Endothelial cell of umbilical vein (primary cell): ENCODE data around the gene GNG2. TPM values are rescaled to one million over a fixed set of nuclear protein-coding genes. Genes with fewer than 3 reads are reported as not detected.

Experiments used
- BruUV-seq: library from RNA; stranded (reverse); fragments of 400-500 nt; replicated peaks from 2 replicates; lab custom pipeline; 2021; lab: Mats Ljungman, UMichigan
- CTCF ChIA-PET: fragments of 300-600, 350-600 bp; sonication (Branson Sonifier 250); formaldehyde crosslinking; loops from one replicate; lab custom pipeline; 2021; ENCODE audit warnings: antibody characterized with exemption, inconsistent platforms; lab: Charles Lee
- POLR2A ChIA-PET: fragments of 300-600, 350-600 bp; sonication (Branson Sonifier 250); formaldehyde crosslinking; loops from one replicate; lab custom pipeline; 2021; ENCODE audit warnings: antibody characterized with exemption, inconsistent platforms; lab: Charles Lee
- DNase-seq: peaks from one replicate; pipeline ENCODE4 v3.0.0-alpha.2; 2011; ENCODE audit warnings: low read depth, low spot score
- FAIRE-seq: peaks from 2 replicates; lab custom pipeline; 2011; peaks lifted over from hg19 to GRCh38; lab: Jason Lieb, UNC
- H2AFZ ChIP-seq: 2 replicates; pipeline ENCODE4 v1.6.0; 2012; ENCODE audit warnings: low read depth, low read length, control low read depth, inconsistent platforms
- H3K27ac ChIP-seq: 2 replicates; pipeline ENCODE4 v1.5.1; 2011; ENCODE audit warnings: low read depth, mild to moderate bottlenecking, control low read depth, low read length, moderate library complexity; ENCODE audit not compliant: insufficient read depth
- H3K27me3 ChIP-seq, 2 experiments: 2 replicates each; pipeline versions ENCODE4 v1.6.0 to v1.6.1; 2011; ENCODE audit warnings: low read length in 2 of 2, mixed read lengths in 1 of 2; ENCODE audit not compliant: control insufficient read depth in 2 of 2, insufficient read depth in 2 of 2
- H3K36me3 ChIP-seq, 2 experiments: 2 replicates in 1 of 2; 3 replicates in 1 of 2; pipeline ENCODE4 v1.5.1; 2011; ENCODE audit warnings: low read length in 2 of 2, mild to moderate bottlenecking in 1 of 2, moderate library complexity in 1 of 2; ENCODE audit not compliant: control insufficient read depth in 2 of 2, insufficient read depth in 2 of 2; ENCODE audit errors: extremely low read depth in 1 of 2
- H3K4me1 ChIP-seq: 3 replicates; pipeline ENCODE4 v1.5.1; 2011; ENCODE audit warnings: mild to moderate bottlenecking, low read length; ENCODE audit not compliant: control insufficient read depth, insufficient read depth; ENCODE audit errors: extremely low read depth
- H3K4me2 ChIP-seq: 2 replicates; pipeline ENCODE4 v1.6.1; 2011; ENCODE audit warnings: low read length, control low read depth, mixed read lengths; ENCODE audit not compliant: insufficient read depth
- H3K4me3 ChIP-seq, 3 experiments: fragments of 200-600 bp in 1 of 3; sonication (generic), shearing (Covaris generic) in 1 of 3; replicated peaks in 1 of 3; 2 replicates each; pipeline ENCODE4 v1.5.1; 2011 to 2016; ENCODE audit warnings: control low read depth in 3 of 3, low read length in 3 of 3, mild to moderate bottlenecking in 2 of 3, inconsistent platforms in 1 of 3, low read depth in 1 of 3, moderate library complexity in 1 of 3; ENCODE audit not compliant: insufficient read depth in 1 of 3
- H3K79me2 ChIP-seq: 2 replicates; pipeline ENCODE4 v1.6.0; 2012; ENCODE audit warnings: low read length, inconsistent platforms; ENCODE audit not compliant: control insufficient read depth, insufficient read depth
- H3K9ac ChIP-seq: replicated peaks from 2 replicates; pipeline ENCODE3; 2011; ENCODE audit warnings: low read length, control low read depth; ENCODE audit not compliant: insufficient read depth; ENCODE audit errors: extremely low read depth
- H3K9me1 ChIP-seq: replicated peaks from 3 replicates; pipeline ENCODE4 v1.6.0; 2011; ENCODE audit warnings: mild to moderate bottlenecking, low read length; ENCODE audit not compliant: control insufficient read depth, insufficient read depth; ENCODE audit errors: extremely low read depth
- H3K9me3 ChIP-seq: replicated peaks from 2 replicates; pipeline ENCODE4 v1.5.1; 2012; ENCODE audit warnings: low read length, inconsistent platforms; ENCODE audit not compliant: control insufficient read depth, insufficient read depth
- H4K20me1 ChIP-seq: replicated peaks from 2 replicates; pipeline ENCODE3; 2011; ENCODE audit warnings: mild to moderate bottlenecking, low read length; ENCODE audit not compliant: control insufficient read depth, insufficient read depth; ENCODE audit errors: extremely low read depth
- MYC ChIP-seq: IDR thresholded peaks from one replicate; pipeline ENCODE4 v1.6.1; 2011; ENCODE audit warnings: mild to moderate bottlenecking, low read depth, low read length
- dilution Hi-C: fragments of 300-500 bp; cut with MboI; formaldehyde crosslinking; loops from one replicate; pipeline ENCODE4 v1.15.0; 2019; ENCODE audit warnings: low sequenced_read_pairs; ENCODE audit not compliant: extremely low pct_ligation_motif_present
- intact Hi-C: fragments of 100-400 bp; cut with micrococcal nuclease; formaldehyde crosslinking; loops from one replicate; pipeline ENCODE4 v1.10.0; 2022
- polyA plus RNA-seq, 4 experiments: library from polyadenylated mRNA; depleted of rRNA in 3 of 4; stranded (reverse) in 3 of 4; unstranded in 1 of 4; fragments of >200 nt; gene quantifications; 2 replicates each; pipeline versions ENCODE4 v1.2.1 to v1.2.3, GENCODE V29; 2011 to 2012; ENCODE audit warnings: missing spikeins in 1 of 4
- total RNA-seq: library from RNA; stranded (reverse); gene quantifications from 2 replicates; pipeline ENCODE4 v1.2.3, GENCODE V29; 2021
- TF ChIP-seq, protein P1 (sequence below): IDR thresholded peaks from 2 replicates; pipeline ENCODE4 v1.6.1; 2011; ENCODE audit not compliant: insufficient read depth, insufficient read length
- TF ChIP-seq, protein P2 (sequence below), 2 donors: IDR thresholded peaks; 1 replicate in 1 of 2; 2 replicates in 1 of 2; pipeline ENCODE4 v1.5.1; 2011; ENCODE audit warnings: low read length in 2 of 2, mild to moderate bottlenecking in 2 of 2, moderate library complexity in 2 of 2, control low read depth in 1 of 2, inconsistent platforms in 1 of 2, low read depth in 1 of 2; ENCODE audit not compliant: insufficient read depth in 1 of 2; ENCODE audit errors: extremely low read depth in 1 of 2

GNG2 gene
- total and polyA plus RNA-seq, 2 donors (not counting 3 experiments of a cell fraction or from before 2014, with no cell fraction given) = not detected

DNA sequence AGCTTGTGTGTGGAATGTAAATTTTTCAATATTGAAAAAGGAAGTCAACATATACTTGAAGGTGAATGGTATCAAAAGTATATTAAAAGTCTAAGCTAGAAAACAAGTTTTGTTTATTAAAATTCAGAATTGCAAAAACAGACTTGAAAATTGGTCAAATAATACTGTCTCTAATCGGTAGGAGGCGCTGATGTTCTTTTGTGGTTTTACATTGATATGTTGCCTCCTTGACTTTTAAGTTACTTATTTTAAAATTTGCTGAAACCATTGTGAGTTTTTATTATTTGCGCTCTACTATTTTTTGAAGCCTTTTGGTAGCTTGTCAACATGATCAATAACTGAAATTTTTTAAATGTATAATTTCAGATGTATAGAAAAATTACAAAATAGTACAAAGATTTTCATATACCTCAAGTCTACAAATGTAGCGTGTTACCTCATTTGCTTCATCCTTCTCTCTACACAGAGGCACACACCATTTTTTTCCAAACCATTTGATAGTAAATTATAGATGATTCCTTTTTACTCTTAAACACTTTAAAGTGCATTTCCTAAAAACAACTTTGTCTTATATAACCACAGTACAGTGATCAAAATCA is 135.8 kb downstream of the GNG2 start:
- Histone ChIP-seq H3K36me3 (peaks cover 9 to 26% of the 10 kb centered on the region in 2 experiments), H2AFZ (no peak overlapping the region), H3K4me2 (no peak overlapping the region), H3K4me3 (no peak overlapping the region), H3K4me1 (no peaks in the 10 kb centered on the region), H3K9me3 (no peaks in the 10 kb centered on the region), H3K9me1 (no peaks in the 10 kb centered on the region), H3K9ac (no peak overlapping the region), H3K27ac (no peak overlapping the region), H3K27me3 (no peaks in the 10 kb centered on the region), H4K20me1 (no peaks in the 10 kb centered on the region), H3K79me2 (peaks cover 22% of the 10 kb centered on the region)
- FAIRE-seq (no peak), DNase-seq (peak; percentile 66)
- dilution Hi-C loops = no loop called here
- TF ChIP-seq, protein P1, sequence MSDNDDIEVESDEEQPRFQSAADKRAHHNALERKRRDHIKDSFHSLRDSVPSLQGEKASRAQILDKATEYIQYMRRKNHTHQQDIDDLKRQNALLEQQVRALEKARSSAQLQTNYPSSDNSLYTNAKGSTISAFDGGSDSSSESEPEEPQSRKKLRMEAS = no peak
- TF ChIP-seq, protein P2, sequence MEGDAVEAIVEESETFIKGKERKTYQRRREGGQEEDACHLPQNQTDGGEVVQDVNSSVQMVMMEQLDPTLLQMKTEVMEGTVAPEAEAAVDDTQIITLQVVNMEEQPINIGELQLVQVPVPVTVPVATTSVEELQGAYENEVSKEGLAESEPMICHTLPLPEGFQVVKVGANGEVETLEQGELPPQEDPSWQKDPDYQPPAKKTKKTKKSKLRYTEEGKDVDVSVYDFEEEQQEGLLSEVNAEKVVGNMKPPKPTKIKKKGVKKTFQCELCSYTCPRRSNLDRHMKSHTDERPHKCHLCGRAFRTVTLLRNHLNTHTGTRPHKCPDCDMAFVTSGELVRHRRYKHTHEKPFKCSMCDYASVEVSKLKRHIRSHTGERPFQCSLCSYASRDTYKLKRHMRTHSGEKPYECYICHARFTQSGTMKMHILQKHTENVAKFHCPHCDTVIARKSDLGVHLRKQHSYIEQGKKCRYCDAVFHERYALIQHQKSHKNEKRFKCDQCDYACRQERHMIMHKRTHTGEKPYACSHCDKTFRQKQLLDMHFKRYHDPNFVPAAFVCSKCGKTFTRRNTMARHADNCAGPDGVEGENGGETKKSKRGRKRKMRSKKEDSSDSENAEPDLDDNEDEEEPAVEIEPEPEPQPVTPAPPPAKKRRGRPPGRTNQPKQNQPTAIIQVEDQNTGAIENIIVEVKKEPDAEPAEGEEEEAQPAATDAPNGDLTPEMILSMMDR (IDR thresholded peaks at IDR 0.05; ENCODE audit: extremely low read depth in 1 of 2, insufficient read depth in 1 of 2, low read depth in 1 of 2, low read length in 2 of 2) = peak; percentile 37 to 52
- CTCF ChIA-PET = interaction anchor here (0.7 to 2.6 kb wide), 21 partner anchors 10 to 303 kb away, joined by 3 to 52 read pairs (median 4); partner anchors contain the start of gene NID2
- POLR2A ChIA-PET = no interaction called here
- no TSS peak for BruUV-seq
- intact Hi-C loops = loop anchor here (1.0 to 5.0 kb wide), 4 partner anchors 47 to 276 kb away; no protein-coding TSS in a partner anchor

DNA sequence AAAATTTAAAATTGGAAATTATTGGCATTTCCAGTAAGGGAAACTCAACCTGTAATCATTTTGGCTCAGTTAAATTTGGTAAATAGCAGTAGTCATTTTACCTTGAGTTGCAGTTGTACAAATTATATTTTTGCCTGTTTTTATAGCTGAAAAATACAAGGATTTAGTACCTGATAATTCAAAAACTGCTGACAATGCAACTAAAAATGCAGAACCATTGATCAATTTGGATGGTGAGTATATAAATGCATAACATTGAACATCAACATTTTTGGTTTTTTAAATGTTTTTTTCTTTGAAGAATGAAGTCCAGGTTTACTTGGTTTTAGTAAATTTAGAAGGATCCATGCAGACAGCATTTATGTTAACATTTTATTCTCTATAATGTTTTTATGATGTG is 137.9 kb downstream of the GNG2 start:
- intact Hi-C loops (loop anchor here (5.0 kb wide), 1 partner anchor 274 kb away; no protein-coding TSS in a partner anchor), dilution Hi-C loops (no loop called here)
- H4K20me1 ChIP-seq = no peaks in the 10 kb centered on the region
- H3K4me3 ChIP-seq = no peak overlapping the region
- ChIA-PET POLR2A (no interaction called here), CTCF (interaction anchor here (0.7 to 1.8 kb wide), 3 partner anchors 49 to 132 kb away, joined by 3 to 6 read pairs (median 4); no protein-coding TSS in a partner anchor)
- no peak overlapping the region for H2AFZ ChIP-seq
- H3K27ac ChIP-seq = no peak overlapping the region
- DNase-seq (no peak), FAIRE-seq (no peak)
- H3K9me1 ChIP-seq = no peaks in the 10 kb centered on the region
- no peak overlapping the region for H3K4me2 ChIP-seq
- TF ChIP-seq, protein P2 (IDR thresholded peaks at IDR 0.05; ENCODE audit: extremely low read depth in 1 of 2, insufficient read depth in 1 of 2, low read depth in 1 of 2, low read length in 2 of 2) = no peak
- TF ChIP-seq MYC = no peak
- TF ChIP-seq, protein P1 = no peak
- peaks cover 14% of the 10 kb centered on the region for H3K4me1 ChIP-seq
- BruUV-seq = no TSS peak
- no peaks in the 10 kb centered on the region for H3K9me3 ChIP-seq
- peaks cover 14% of the 10 kb centered on the region for H3K79me2 ChIP-seq
- no peaks in the 10 kb centered on the region for H3K27me3 ChIP-seq
- no peak overlapping the region for H3K9ac ChIP-seq
- peaks cover 10 to 25% of the 10 kb centered on the region in 2 experiments for H3K36me3 ChIP-seq
